K562 (cell line): ENCODE results near the gene PRSS1. TPM values are rescaled to one million over a fixed set of nuclear protein-coding genes. Genes with fewer than 3 reads are reported as not detected.

Experiments used
- ATAC-seq: fragments of 200-7000 bp; cut with Tn5 transposase; 3 replicates; pipeline ENCODE4 v1.9.1; 2020; ENCODE audit warnings: moderate library complexity
- BruUV-seq: library from RNA; stranded (reverse); fragments of 400-500 nt; replicated peaks from 2 replicates; lab custom pipeline; 2021; lab: Mats Ljungman, UMichigan
- CTCF ChIA-PET: fragments of 300-600 bp; formaldehyde crosslinking; extraction: SDS; loops from one replicate; lab custom pipeline; 2021; ENCODE audit warnings: low intra/inter-chr PET ratio; lab: Yijun Ruan, JAX
- POLR2A ChIA-PET: fragments of 300-600, 350-650 bp; sonication (Branson Sonifier 250); formaldehyde crosslinking; extraction: SDS; loops from one replicate; lab custom pipeline; 2021; ENCODE audit warnings: antibody characterized with exemption, inconsistent platforms; lab: Yijun Ruan, JAX
- DNase-seq, 4 experiments: peaks; one replicate each; pipeline versions ENCODE4 v3.0.0 to v3.0.0-alpha.2; 2011 to 2018; ENCODE audit warnings: low spot score in 3 of 4, mixed read lengths in 3 of 4; ENCODE audit errors: extremely low read depth in 1 of 4
- FAIRE-seq: peaks from 2 replicates; lab custom pipeline; 2011; peaks lifted over from hg19 to GRCh38; lab: Jason Lieb, UNC
- H2AFZ ChIP-seq: 2 replicates; pipeline ENCODE4 v1.6.0; 2011; ENCODE audit warnings: low read depth, low read length, control low read depth, inconsistent platforms
- H3K27ac ChIP-seq: fragments of 200-600 bp; 3 replicates; pipeline ENCODE4 v1.8.0; 2011; ENCODE audit warnings: low read depth, mild to moderate bottlenecking, control low read depth, inconsistent platforms, low read length, moderate library complexity, mixed read lengths; ENCODE audit errors: extremely low read depth
- H3K27me3 ChIP-seq, 2 experiments: fragments of 300-600 bp in 1 of 2; 2 replicates in 1 of 2; 3 replicates in 1 of 2; pipeline versions ENCODE4 v1.6.0 to v1.8.0; 2011; ENCODE audit warnings: inconsistent platforms in 2 of 2, low read length in 2 of 2, mild to moderate bottlenecking in 1 of 2, mixed read lengths in 1 of 2, moderate library complexity in 1 of 2; ENCODE audit not compliant: control insufficient read depth in 2 of 2, insufficient read depth in 2 of 2
- H3K36me3 ChIP-seq: fragments of 300-600 bp; 3 replicates; pipeline ENCODE4 v1.8.0; 2011; ENCODE audit warnings: mild to moderate bottlenecking, low read length, inconsistent platforms; ENCODE audit not compliant: control insufficient read depth, insufficient read depth
- H3K4me1 ChIP-seq, 2 experiments: fragments of 200-600 bp in 1 of 2; replicated peaks in 1 of 2; 2 replicates in 1 of 2; 3 replicates in 1 of 2; pipeline versions ENCODE4 v1.5.1 to v1.8.0; 2011; ENCODE audit warnings: inconsistent platforms in 2 of 2, low read length in 2 of 2, mild to moderate bottlenecking in 1 of 2, mixed read lengths in 1 of 2, moderate library complexity in 1 of 2; ENCODE audit not compliant: control insufficient read depth in 2 of 2, insufficient read depth in 2 of 2
- H3K4me2 ChIP-seq: 2 replicates; pipeline ENCODE4 v1.6.1; 2011; ENCODE audit warnings: low read length, control low read depth, inconsistent platforms, mixed read lengths; ENCODE audit not compliant: insufficient read depth
- H3K4me3 ChIP-seq: fragments of 200-600 bp; sonication (generic), shearing (Covaris generic); 2 replicates; pipeline ENCODE4 v1.5.1; 2016; ENCODE audit warnings: control low read depth, inconsistent platforms
- H3K79me2 ChIP-seq: fragments of 200-600 bp; 3 replicates; pipeline ENCODE4 v1.8.0; 2011; ENCODE audit warnings: low read length, inconsistent platforms; ENCODE audit not compliant: control insufficient read depth, insufficient read depth
- H3K9ac ChIP-seq, 2 experiments: 2 replicates each; pipeline versions ENCODE4 v1.6.0 to v1.6.1; 2011; ENCODE audit warnings: low read depth in 2 of 2, low read length in 2 of 2, control low read depth in 1 of 2, inconsistent platforms in 1 of 2, mild to moderate bottlenecking in 1 of 2, mixed read lengths in 1 of 2; ENCODE audit not compliant: insufficient read depth in 1 of 2
- H3K9me1 ChIP-seq: one replicate; pipeline ENCODE4 v1.6.0; 2011; ENCODE audit warnings: inconsistent platforms, mild to moderate bottlenecking, low read length, moderate library complexity; ENCODE audit not compliant: control insufficient read depth, insufficient read depth
- H3K9me3 ChIP-seq: replicated peaks from 2 replicates; pipeline ENCODE4 v1.5.1; 2011; ENCODE audit warnings: low read depth, low read length, inconsistent platforms; ENCODE audit not compliant: control insufficient read depth, insufficient read depth
- H4K20me1 ChIP-seq: replicated peaks from 2 replicates; pipeline ENCODE4 v1.6.1; 2011; ENCODE audit warnings: low read length, inconsistent platforms, mixed read lengths; ENCODE audit not compliant: control insufficient read depth, insufficient read depth
- CAMTA2 ChIP-seq: fragments of 250-450 bp; sonication (Bioruptor Pico); conservative IDR thresholded peaks from 2 replicates; pipeline ENCODE4 v1.5.1; 2022
- ETS2 ChIP-seq: IDR thresholded peaks from 2 replicates; pipeline ENCODE4 v1.6.1; 2016; ENCODE audit warnings: borderline replicate concordance, missing genetic modification characterization, mild to moderate bottlenecking, moderate library complexity, missing compliant biosample characterization; ENCODE audit not compliant: poor library complexity, severe bottlenecking
- EZH2 ChIP-seq: IDR thresholded peaks from 2 replicates; pipeline ENCODE4 v1.6.1; 2012; ENCODE audit warnings: low read depth, mild to moderate bottlenecking, inconsistent platforms, low read length, borderline replicate concordance
- FIP1L1 ChIP-seq: fragments of 200-400 bp; formaldehyde crosslinking; IDR thresholded peaks from 2 replicates; pipeline ENCODE4 v1.6.1; 2018; ENCODE audit warnings: mild to moderate bottlenecking, low read depth, low read length; ENCODE audit not compliant: poor library complexity, severe bottlenecking
- FOXA3 ChIP-seq, 2 experiments: fragments of 450-650 bp in 1 of 2; sonication (generic) in 1 of 2; formaldehyde crosslinking; IDR thresholded peaks in 1 of 2; conservative IDR thresholded peaks in 1 of 2; 2 replicates each; pipeline versions ENCODE4 v1.4.0 to v1.8.0; 2020 to 2022; ENCODE audit warnings: mild to moderate bottlenecking in 2 of 2, missing genetic modification reagents in 1 of 2
- GABPA ChIP-seq: fragments of 200-800 bp; sonication (Bioruptor generic); conservative IDR thresholded peaks from 2 replicates; pipeline ENCODE4 v1.6.1; 2016; ENCODE audit warnings: low read depth, missing genetic modification characterization, missing compliant biosample characterization
- HDGF ChIP-seq: fragments of 450-650 bp; IDR thresholded peaks from 2 replicates; pipeline ENCODE4 v1.6.1; 2016
- MTA2 ChIP-seq: fragments of 450-650 bp; IDR thresholded peaks from 2 replicates; pipeline ENCODE4 v1.6.1; 2016; ENCODE audit warnings: low read depth
- NFIX ChIP-seq: fragments of 250-450 bp; sonication (Bioruptor Pico); IDR thresholded peaks from 2 replicates; pipeline ENCODE4 v1.4.0; 2020; ENCODE audit warnings: low read depth, mild to moderate bottlenecking, moderate library complexity
- NRF1 ChIP-seq, 2 experiments: fragments of 450-650 bp; IDR thresholded peaks in 1 of 2; conservative IDR thresholded peaks in 1 of 2; 2 replicates each; pipeline ENCODE4 v1.6.1; 2014; ENCODE audit warnings: mild to moderate bottlenecking in 2 of 2
- PHF20 ChIP-seq: fragments of 450-650 bp; IDR thresholded peaks from 2 replicates; pipeline ENCODE4 v1.6.1; 2018; ENCODE audit not compliant: partially characterized antibody
- RBBP5 ChIP-seq: fragments of 200-600 bp; sonication (generic); IDR thresholded peaks from 2 replicates; pipeline ENCODE4 v1.6.1; 2012; ENCODE audit warnings: borderline replicate concordance, mild to moderate bottlenecking, low read length, control low read depth, inconsistent platforms; ENCODE audit not compliant: insufficient read depth, poor library complexity, severe bottlenecking
- TAF1 ChIP-seq: IDR thresholded peaks from 2 replicates; pipeline ENCODE4 v1.6.1; 2011; ENCODE audit warnings: mild to moderate bottlenecking, low read length, moderate library complexity; ENCODE audit not compliant: insufficient read depth, control insufficient read depth, severe bottlenecking; ENCODE audit errors: extremely low read depth
- YY1 ChIP-seq, 3 experiments: IDR thresholded peaks; 2 replicates each; pipeline ENCODE4 v1.6.1; 2011; ENCODE audit warnings: low read length in 2 of 3, mild to moderate bottlenecking in 2 of 3, moderate library complexity in 2 of 3, borderline replicate concordance in 1 of 3, control low read depth in 1 of 3, low read depth in 1 of 3; ENCODE audit not compliant: insufficient read depth in 3 of 3, insufficient replicate concordance in 2 of 3, control insufficient read depth in 1 of 3, insufficient read length in 1 of 3; ENCODE audit errors: extremely low read depth in 1 of 3
- ZC3H8 ChIP-seq: fragments of 450-650 bp; IDR thresholded peaks from 2 replicates; pipeline ENCODE4 v1.6.1; 2017
- WGBS: fragments of 100-300 bp; shearing (Covaris generic); methylation state at CpG from one replicate; pipeline ENCODE4 v1.1.6; 2016; ENCODE audit warnings: low coverage, mixed read lengths; ENCODE audit not compliant: insufficient coverage; ENCODE audit errors: missing lambda C conversion rate; 5-methylcytosine and 5-hydroxymethylcytosine counted together
- in situ Hi-C: fragments of 300-500 bp; cut with MboI; formaldehyde crosslinking; loops from 4 replicates; pipeline ENCODE4 v1.15.0; 2018; ENCODE audit warnings: inconsistent platforms, mixed read lengths
- intact Hi-C: fragments of 100-400 bp; cut with micrococcal nuclease; formaldehyde crosslinking; loops from 2 replicates; pipeline ENCODE4 v1.14.2; 2022
- polyA plus RNA-seq, 8 experiments: library from polyadenylated mRNA; depleted of rRNA in 4 of 8; stranded (reverse) in 5 of 8; unstranded in 3 of 8; fragments of >200 nt; fragmentation: Nextera tagmentation in 2 of 8; fragmentation: Illumina TruSeq in 1 of 8; extraction: Ambion mirVana in 2 of 8; extraction: Trizol in 1 of 8; gene quantifications; 2 replicates each; pipeline versions ENCODE4 v1.2.1 to v1.2.3, GENCODE V29; 2011 to 2014; ENCODE audit warnings: inconsistent platforms in 1 of 8, missing spikeins in 1 of 8
- total RNA-seq, 7 experiments: library from RNA; depleted of rRNA in 6 of 7; stranded (reverse); fragments of >200 nt in 6 of 7; fragmentation: Illumina TruSeq in 2 of 7; extraction: Trizol in 2 of 7; gene quantifications; 2 replicates each; pipeline versions ENCODE4 v1.2.1 to v1.2.3, GENCODE V29; 2011 to 2021; ENCODE audit warnings: low replicate concordance in 1 of 7

PRSS1 gene
- total and polyA plus RNA-seq, 9 of the 15 experiments (the other 6 are each of a cell fraction or from before 2014, with no cell fraction given) = 0.07 to 6.6 (median 0.20) TPM; not detected in 6

DNA sequence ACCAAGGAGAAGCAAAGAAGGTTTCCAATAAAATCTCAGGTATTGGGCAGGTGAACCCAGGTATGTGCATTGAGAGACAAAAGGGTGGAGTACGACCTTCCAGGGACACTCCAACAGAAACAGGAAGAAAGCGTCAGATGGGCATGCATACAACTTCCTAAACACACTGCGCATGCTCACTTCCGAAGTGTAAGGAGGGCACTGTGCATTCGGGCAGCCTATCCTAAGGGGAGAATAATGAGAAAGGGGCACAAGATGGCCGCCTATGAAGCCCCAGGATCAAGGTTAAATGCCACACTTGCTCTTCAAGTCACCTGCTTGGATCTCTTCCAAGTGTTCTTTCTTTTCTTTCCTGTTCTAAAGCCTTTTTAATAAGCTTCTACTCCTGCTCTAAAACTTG lies 39.4 kb upstream of the PRSS1 start:
- intact Hi-C loops = no loop called here
- WGBS = 5% methylated on average over 6 of the region's 6 CpGs
- ATAC-seq (no peak), FAIRE-seq (no peak)
- no peaks in the 10 kb centered on the region for H3K9me1 ChIP-seq
- CTCF ChIA-PET = interaction anchor here (0.8 to 0.9 kb wide), 2 partner anchors 12 to 74 kb away, joined by 3 read pairs; no protein-coding TSS in a partner anchor
- H3K9me3 ChIP-seq = no peaks in the 10 kb centered on the region
- no TSS peak for BruUV-seq
- TF ChIP-seq FIP1L1 (no peak), NRF1 (conservative IDR thresholded peaks at IDR 0.05 in 1 of 2, IDR thresholded peaks at IDR 0.05 in 1 of 2) (peak; percentile 70 to 79), PHF20 (no peak), FOXA3 (CRISPR knock-in tag; conservative IDR thresholded peaks at IDR 0.05 in 1 of 2, IDR thresholded peaks at IDR 0.05 in 1 of 2) (peak in 1 of 2 experiments; percentile 41; a peak in 1 of 4 replicates), MTA2 (no peak), HDGF (no peak), GABPA (tag) (0 out of 2 replicates have a peak, but pooled peaks have one; percentile 19), EZH2 (no peak), RBBP5 (no peak), NFIX (no peak), ZC3H8 (no peak), TAF1 (no peak), ETS2 (no peak), CAMTA2 (CRISPR knock-in tag) (no peak), YY1 (IDR thresholded peaks at IDR 0.05; ENCODE audit: borderline replicate concordance in 1 of 3, control insufficient read depth in 1 of 3, extremely low read depth in 1 of 3, insufficient read depth in 3 of 3, insufficient read length in 1 of 3, insufficient replicate concordance in 2 of 3, low read depth in 1 of 3, low read length in 2 of 3) (peak in 1 of 3 experiments; percentile 56)
- TF ChIP-seq, all 486 proteins: peak for 4
- Histone ChIP-seq H2AFZ (no peak overlapping the region), H3K4me2 (no peak overlapping the region), H3K4me3 (no peak overlapping the region), H3K27me3 (no peaks in the 10 kb centered on the region), H4K20me1 (no peaks in the 10 kb centered on the region), H3K27ac (no peak overlapping the region), H3K79me2 (no peaks in the 10 kb centered on the region), H3K9ac (no peak overlapping the region), H3K4me1 (no peaks in the 10 kb centered on the region; a peak in 1 of 5 replicates), H3K36me3 (no peaks in the 10 kb centered on the region)
- in situ Hi-C loops = no loop called here
- POLR2A ChIA-PET = interaction anchor here (0.7 kb wide), 1 partner anchor 24 kb away, joined by 3 read pairs; no protein-coding TSS in a partner anchor
- DNase-seq = peak in 1 of 4 experiments; percentile 10
